ENCODE measurements around the gene CCDC92. TPM values are rescaled to one million over a fixed set of nuclear protein-coding genes. Genes with fewer than 3 reads are reported as not detected.

Gene CCDC92
- total RNA-seq, 1 donor from 2014 or later = 74.7 TPM

- no peak for DNase-seq (ENCODE audit: low spot score)
- Mint-ChIP-seq H3K27me3 (ENCODE audit: low read depth) (no peaks in the 10 kb centered on the region), H3K27ac (ENCODE audit: unreplicated experiment) (no peak overlapping the region), H3K4me1 (ENCODE audit: low read depth) (peaks cover 55% of the 10 kb centered on the region), H3K4me3 (ENCODE audit: unreplicated experiment) (no peak overlapping the region), H3K9me3 (ENCODE audit: low read depth) (peaks cover 4% of the 10 kb centered on the region), H3K36me3 (ENCODE audit: low read depth) (peaks cover 45% of the 10 kb centered on the region)
- TF ChIP-seq CTCF (IDR thresholded peaks at IDR 0.05) = no peak
Observed at GRCh38 chr12:123940627-123940966, 32.0 kb downstream of the CCDC92 start.

GRCh38 chr12:123939716-123940626 is 32.7 kb downstream of the CCDC92 start:
- H3K36me3 Mint-ChIP-seq (ENCODE audit: low read depth) = peaks cover 46% of the 10 kb centered on the region
- no peak for DNase-seq (ENCODE audit: low spot score)
- no peak overlapping the region for H3K4me3 Mint-ChIP-seq (ENCODE audit: unreplicated experiment)
- H3K27ac Mint-ChIP-seq (ENCODE audit: unreplicated experiment) = no peak overlapping the region
- TF ChIP-seq CTCF (IDR thresholded peaks at IDR 0.05) = no peak
- H3K4me1 Mint-ChIP-seq (ENCODE audit: low read depth) = peaks cover 51% of the 10 kb centered on the region
- H3K9me3 Mint-ChIP-seq (ENCODE audit: low read depth) = peaks cover 4% of the 10 kb centered on the region
- H3K27me3 Mint-ChIP-seq (ENCODE audit: low read depth) = no peaks in the 10 kb centered on the region

GRCh38 chr12:123938679-123939480 is 33.8 kb downstream of the CCDC92 start:
- peaks cover 44% of the 10 kb centered on the region for H3K4me1 Mint-ChIP-seq (ENCODE audit: low read depth)
- peaks cover 41% of the 10 kb centered on the region for H3K36me3 Mint-ChIP-seq (ENCODE audit: low read depth)
- no peak for DNase-seq (ENCODE audit: low spot score)
- peaks cover 4% of the 10 kb centered on the region for H3K9me3 Mint-ChIP-seq (ENCODE audit: low read depth)
- TF ChIP-seq CTCF (IDR thresholded peaks at IDR 0.05) = peak; percentile 61
- peak overlapping the region; percentile 80 for H3K27ac Mint-ChIP-seq (ENCODE audit: unreplicated experiment)
- no peaks in the 10 kb centered on the region for H3K27me3 Mint-ChIP-seq (ENCODE audit: low read depth)
- no peak overlapping the region for H3K4me3 Mint-ChIP-seq (ENCODE audit: unreplicated experiment)

- TF ChIP-seq CTCF (IDR thresholded peaks at IDR 0.05) = no peak
- H3K27ac Mint-ChIP-seq (ENCODE audit: unreplicated experiment) = peak overlapping the region; percentile 80
- peaks cover 36% of the 10 kb centered on the region for H3K4me1 Mint-ChIP-seq (ENCODE audit: low read depth)
- no peaks in the 10 kb centered on the region for H3K27me3 Mint-ChIP-seq (ENCODE audit: low read depth)
- H3K36me3 Mint-ChIP-seq (ENCODE audit: low read depth) = peaks cover 41% of the 10 kb centered on the region
- H3K9me3 Mint-ChIP-seq (ENCODE audit: low read depth) = peaks cover 4% of the 10 kb centered on the region
- no peak for DNase-seq (ENCODE audit: low spot score)
- H3K4me3 Mint-ChIP-seq (ENCODE audit: unreplicated experiment) = no peak overlapping the region
Observed at GRCh38 chr12:123937707-123938591, 34.7 kb downstream of the CCDC92 start.
